GM15510 (cell line): ENCODE results near the gene POPDC2.

Experiments used
- POLR2A ChIP-seq: IDR thresholded peaks from 3 replicates; pipeline ENCODE4 v1.6.1; 2011; ENCODE audit warnings: borderline replicate concordance; ENCODE audit not compliant: insufficient read length; ENCODE audit errors: extremely low read depth

The POPDC2 gene

GRCh38 chr3:119636249-119636648 is 24.1 kb downstream of the POPDC2 start:
- no peak for TF ChIP-seq POLR2A

GRCh38 chr3:119635719-119636118 is 24.7 kb downstream of the POPDC2 start:
- TF ChIP-seq POLR2A = no peak

- no peak for TF ChIP-seq POLR2A
Observed at GRCh38 chr3:119632829-119633228, 27.6 kb downstream of the POPDC2 start.

GRCh38 chr3:119632216-119632615 is 28.2 kb downstream of the POPDC2 start:
- TF ChIP-seq POLR2A = no peak

DNA sequence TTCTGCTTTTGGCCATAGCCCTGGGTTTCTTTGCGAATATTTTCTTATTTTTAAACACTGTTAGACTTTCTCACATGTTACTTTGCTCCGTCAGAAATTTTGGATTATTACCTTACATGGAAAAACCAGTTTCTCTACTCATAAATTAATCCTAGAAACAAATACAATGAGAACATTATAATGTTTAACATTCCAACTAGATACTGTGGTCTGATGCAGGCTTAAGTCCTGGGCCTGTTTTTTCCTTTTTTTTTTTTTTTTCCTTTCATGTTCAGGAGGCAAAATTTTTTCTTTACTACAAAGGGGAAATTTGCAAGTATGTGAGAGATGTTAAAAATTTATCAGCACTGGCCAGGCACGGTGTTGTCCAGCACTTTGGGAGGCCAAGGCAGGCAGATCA is 28.9 kb downstream of the POPDC2 start:
- no peak for TF ChIP-seq POLR2A

DNA sequence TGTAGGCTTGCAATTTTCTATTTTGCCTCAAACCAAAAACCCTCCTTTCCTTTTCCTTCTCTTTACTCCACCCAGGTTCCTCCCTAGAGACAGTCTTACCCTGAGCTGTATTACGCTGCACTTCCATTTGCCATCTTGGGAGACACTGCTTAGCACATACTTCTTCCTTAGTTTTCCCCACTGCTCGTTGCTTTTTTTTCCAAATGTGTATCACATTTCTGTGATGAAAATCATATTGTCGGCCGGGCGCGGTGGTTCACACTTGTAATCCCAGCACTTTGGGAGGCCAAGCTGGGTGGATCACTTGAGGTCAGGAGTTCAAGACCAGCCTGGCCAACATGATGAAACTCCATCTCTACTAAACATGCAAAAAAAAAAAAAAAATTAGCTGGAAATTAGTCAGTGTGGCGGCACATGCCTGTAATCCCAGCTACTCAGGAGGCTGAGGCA is 29.5 kb downstream of the POPDC2 start:
- TF ChIP-seq POLR2A = no peak

DNA sequence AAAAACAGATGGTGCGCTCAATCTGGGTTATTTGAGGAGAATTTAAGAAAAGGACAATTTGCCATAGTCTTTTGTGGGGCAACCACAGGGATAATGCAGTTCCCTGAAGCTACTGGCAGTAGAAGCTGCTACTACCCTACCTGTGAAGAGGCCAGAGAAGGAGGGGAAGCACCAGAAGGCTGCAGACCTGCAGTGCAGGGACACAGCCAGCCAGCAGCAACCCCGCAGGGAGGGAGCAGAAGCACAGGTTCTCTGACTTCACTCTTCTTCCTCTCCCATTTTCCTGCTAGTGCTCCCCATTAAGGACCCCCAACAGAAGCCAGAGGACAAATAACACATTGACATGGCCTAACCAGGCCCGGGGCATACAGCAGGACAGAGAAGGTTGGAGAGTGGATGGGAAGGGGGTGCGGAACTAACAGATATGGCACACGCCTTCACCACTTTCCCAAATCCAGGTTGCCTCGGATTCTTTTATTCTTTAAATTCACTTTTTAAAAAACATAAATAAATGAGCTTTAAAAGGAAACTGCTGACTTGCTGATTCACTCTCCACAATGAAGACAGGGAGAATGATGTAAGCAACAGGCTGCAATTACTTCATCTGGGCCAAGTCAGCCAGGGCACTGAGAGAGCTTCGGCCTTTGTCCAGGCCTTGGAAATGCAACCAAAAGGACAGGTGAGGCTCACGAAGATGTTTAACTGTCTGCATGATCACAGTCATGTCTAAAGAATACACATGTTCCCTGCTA is 30.1 kb downstream of the POPDC2 start:
- TF ChIP-seq POLR2A = no peak

GRCh38 chr3:119628816-119629445 is 31.5 kb downstream of the POPDC2 start:
- TF ChIP-seq POLR2A = no peak

- TF ChIP-seq POLR2A = no peak
Observed at GRCh38 chr3:119628390-119628789, 32.0 kb downstream of the POPDC2 start.

- TF ChIP-seq POLR2A = no peak
Observed at GRCh38 chr3:119627461-119627860, 32.9 kb downstream of the POPDC2 start.

GRCh38 chr3:119626196-119626595 is 34.2 kb downstream of the POPDC2 start:
- no peak for TF ChIP-seq POLR2A

DNA sequence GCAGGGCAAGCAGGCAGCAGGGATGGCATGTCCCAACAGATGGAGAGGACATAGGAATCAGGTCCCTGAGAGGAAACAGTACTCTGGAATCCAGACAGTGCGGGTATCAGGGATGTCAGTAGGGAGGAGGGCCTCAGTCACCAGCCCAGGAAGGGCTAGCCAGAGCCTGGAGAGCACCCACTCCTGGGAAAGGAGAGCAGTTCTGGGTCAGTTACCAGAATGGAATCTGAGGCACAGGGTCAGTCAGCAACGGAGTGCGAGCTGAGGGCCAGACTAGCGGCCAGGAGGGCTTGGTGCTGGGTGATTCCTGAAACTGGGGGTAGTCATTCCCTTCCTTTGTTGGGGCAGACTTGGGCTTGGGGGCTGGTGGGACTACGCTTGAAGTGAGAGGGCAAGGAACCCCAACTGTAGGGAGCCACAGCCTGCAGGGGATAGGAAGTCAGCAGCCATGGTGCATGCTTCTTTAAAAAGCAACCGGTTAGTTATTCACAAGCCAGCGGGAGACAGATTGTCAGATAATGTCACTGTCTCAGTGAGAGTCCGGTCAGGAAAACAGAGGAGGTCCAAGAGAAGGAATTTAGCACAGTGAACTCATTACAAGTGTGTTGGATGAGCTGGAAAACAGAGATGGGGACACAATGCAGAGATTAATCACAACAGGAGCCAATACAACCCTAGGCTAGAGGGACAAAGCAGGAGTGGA is 34.8 kb downstream of the POPDC2 start:
- no peak for TF ChIP-seq POLR2A

DNA sequence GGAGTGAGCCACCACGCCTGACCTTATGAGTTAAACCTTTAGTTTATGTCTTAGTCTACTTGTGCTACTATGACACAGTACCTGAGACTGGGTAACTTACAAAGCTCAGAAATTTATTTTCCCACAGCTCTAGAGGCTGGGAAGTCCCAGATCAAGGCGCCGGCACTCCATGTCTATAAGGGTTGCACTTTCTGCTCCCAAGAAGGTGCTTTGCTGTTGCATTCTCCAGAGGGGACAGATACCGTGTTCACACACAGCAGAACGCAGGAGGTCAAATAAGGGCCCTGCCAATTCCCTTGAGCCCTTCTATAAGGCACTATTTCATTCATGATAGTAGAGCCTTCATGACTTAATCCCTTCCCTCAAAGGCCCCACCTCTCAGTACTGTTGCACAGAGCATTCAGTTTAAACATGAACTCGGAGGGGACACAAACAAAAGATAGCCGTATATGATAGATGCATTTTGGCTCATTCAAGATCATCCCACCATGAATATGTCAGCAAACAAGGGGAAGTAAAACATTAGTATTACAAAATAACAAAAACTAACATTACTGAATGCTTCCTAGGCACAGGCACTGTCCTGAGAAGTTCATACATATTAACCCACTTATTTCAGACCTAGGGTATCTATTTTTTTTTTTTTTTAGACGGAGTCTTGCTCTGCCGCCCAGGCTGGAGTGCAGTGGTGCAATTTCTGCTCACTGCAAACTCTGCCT is 36.2 kb downstream of the POPDC2 start:
- no peak for TF ChIP-seq POLR2A

- no peak for TF ChIP-seq POLR2A
Observed at GRCh38 chr3:119620899-119621298, 39.5 kb downstream of the POPDC2 start.

DNA sequence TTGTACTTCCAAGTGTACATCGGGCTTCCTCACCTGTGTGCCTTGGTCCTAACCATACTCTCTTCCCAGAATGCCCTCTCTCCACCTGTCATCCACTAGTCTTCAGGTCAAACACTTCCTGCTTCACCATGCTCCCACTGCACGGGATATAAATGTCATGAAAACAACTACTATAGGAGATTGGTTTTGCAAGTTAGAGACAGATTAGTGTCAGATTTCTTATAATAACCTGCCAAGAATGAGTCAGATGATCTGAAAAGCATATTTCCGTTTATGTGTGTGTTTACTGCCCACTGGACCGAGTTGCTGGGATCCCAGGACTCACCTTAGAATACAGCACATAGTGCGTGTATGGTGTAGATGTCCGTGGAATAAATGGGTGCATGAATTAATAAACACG is 41.3 kb downstream of the POPDC2 start:
- no peak for TF ChIP-seq POLR2A

DNA sequence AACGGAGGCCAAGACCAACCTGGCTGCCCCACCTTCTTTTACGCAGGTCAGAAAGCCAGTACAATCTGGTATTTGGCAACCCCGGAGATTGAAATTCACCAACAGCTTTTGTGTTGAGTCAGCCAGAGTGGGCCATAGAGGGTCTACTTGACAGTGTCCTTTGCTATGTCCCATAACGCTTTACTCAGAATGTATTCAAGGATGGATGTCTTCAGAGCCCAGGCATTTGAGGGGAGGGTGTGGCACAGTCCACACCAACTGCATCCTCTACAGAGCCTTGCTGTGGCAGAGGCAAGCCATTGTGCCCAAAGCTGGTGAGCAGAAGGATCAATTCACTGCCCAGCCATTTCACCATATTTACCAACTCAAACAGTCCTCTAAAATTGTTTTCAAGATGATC is 44.3 kb downstream of the POPDC2 start:
- TF ChIP-seq POLR2A = no peak

- no peak for TF ChIP-seq POLR2A
Observed at GRCh38 chr3:119613872-119614271, 46.5 kb downstream of the POPDC2 start.
